ENCODE measurements around the gene ALDH16A1. TPM values are rescaled to one million over a fixed set of nuclear protein-coding genes. Genes with fewer than 3 reads are reported as not detected.
A peak's percentile ranks its signal among the peaks of the same experiment; 100 is the strongest.

Gene ALDH16A1
- total and polyA plus RNA-seq, 4 experiments from 2014 or later, result 28.4 to 40.1 (median 32.1) TPM

- intact Hi-C loops (cut with micrococcal nuclease), result loop anchor here (2.0 kb wide), 1 partner anchor 19 kb away; no protein-coding TSS in a partner anchor
- Mint-ChIP-seq H3K36me3 (peaks cover 0 to 5% of the 10 kb centered on the region in 2 donors), H3K27ac (peak overlapping the region in 1 of 7 donors; percentile 46), H3K4me1 (peaks cover 33 to 87% (median 57%) of the 10 kb centered on the region in 4 donors), H3K27me3 (peaks cover 65 to 74% of the 10 kb centered on the region in 2 donors), H3K4me3 (peak overlapping the region in 7 of 8 donors; percentile 35 to 68 (median 58)), H3K9me3 (peaks cover 0 to 2% (median 0%) of the 10 kb centered on the region in 8 donors)
- POLR2A ChIA-PET (ENCODE audit: partially characterized antibody), result interaction anchor here (1.0 to 1.8 kb wide), 2 partner anchors 14 to 18 kb away, joined by 3 read pairs; no protein-coding TSS in a partner anchor
- H3K9me3 ChIP-seq (ENCODE audit: control insufficient read depth in 1 of 2, low read length in 2 of 2), result no peaks in the 10 kb centered on the region
- CTCF ChIA-PET (ENCODE audit: partially characterized antibody), result interaction anchor here (1.5 to 1.8 kb wide), 2 partner anchors 18 to 22 kb away, joined by 3 to 4 read pairs; no protein-coding TSS in a partner anchor
- no peaks in the 10 kb centered on the region for H3K36me3 ChIP-seq (ENCODE audit: insufficient read depth, low read length)
- no peak overlapping the region for H3K27ac ChIP-seq (ENCODE audit: low read depth, low read length)
- H3K4me3 ChIP-seq (ENCODE audit: low read length in 2 of 2), result peak overlapping the region in 1 of 2 donors; percentile 34
- H3K27me3 ChIP-seq (ENCODE audit: insufficient read depth, low read length), result peaks cover 70% of the 10 kb centered on the region
- DNase-seq, result peak in 2 of 5 donors; percentile 23 to 40
- peaks cover 43% of the 10 kb centered on the region for H3K4me1 ChIP-seq (ENCODE audit: insufficient read depth, low read length)
Observed at GRCh38 chr19:49427855-49428546, 25.0 kb upstream of the ALDH16A1 start.

DNA sequence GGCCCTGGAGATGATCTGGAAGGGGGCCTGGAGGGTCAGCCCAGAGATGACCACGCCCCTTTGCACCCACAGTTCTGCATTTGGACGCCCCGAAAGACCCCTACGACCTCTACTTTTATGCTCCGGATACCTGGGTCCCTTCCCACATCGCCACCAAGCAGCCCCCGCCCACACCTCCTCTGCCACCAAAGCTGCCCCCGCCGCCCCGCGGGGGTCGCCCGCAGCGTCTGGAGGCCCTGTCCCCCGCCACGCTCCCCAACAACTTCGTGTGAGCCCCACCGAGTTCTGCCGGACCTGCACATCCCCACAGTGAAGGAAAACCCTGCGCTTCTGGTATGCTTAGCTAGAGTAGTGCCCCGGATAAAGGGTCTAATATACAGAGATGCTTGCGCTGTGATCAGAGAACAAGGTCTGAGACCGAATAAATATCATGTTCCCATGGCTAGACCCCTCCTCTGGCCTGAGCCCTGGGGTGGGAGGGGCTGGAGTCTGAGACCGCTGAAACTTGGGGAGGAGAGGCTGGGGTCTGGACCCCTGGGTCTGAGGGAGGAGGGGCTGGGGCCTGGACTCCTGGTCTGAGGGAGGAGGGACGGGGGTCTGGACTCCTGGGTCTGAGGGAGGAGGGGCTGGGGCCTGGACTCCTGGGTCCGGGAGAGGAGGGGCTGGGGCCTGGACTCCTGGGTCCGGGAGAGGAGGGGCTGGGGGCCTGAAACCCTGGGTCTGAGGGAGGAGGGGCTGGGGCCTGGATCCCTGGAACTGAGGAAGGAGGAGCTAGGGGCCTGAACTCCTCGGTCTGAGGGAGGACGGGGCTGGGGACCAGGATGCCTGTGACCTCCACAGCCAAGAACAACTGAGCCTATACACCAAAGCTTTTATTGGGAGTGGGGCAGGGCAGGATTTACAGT is 24.2 kb upstream of the ALDH16A1 start:
- Mint-ChIP-seq H3K9me3 (peaks cover 0 to 2% (median 0%) of the 10 kb centered on the region in 8 donors), H3K4me3 (peak overlapping the region in 6 of 8 donors; percentile 22 to 77 (median 60)), H3K27ac (peak overlapping the region in 1 of 7 donors; percentile 46), H3K4me1 (peaks cover 31 to 86% (median 55%) of the 10 kb centered on the region in 4 donors), H3K27me3 (peaks cover 64 to 76% of the 10 kb centered on the region in 2 donors), H3K36me3 (peaks cover 2 to 8% of the 10 kb centered on the region in 2 donors)
- Histone ChIP-seq H3K4me1 (ENCODE audit: insufficient read depth, low read length) (peaks cover 42% of the 10 kb centered on the region), H3K36me3 (ENCODE audit: insufficient read depth, low read length) (no peaks in the 10 kb centered on the region), H3K27me3 (ENCODE audit: insufficient read depth, low read length) (peaks cover 69% of the 10 kb centered on the region), H3K27ac (ENCODE audit: low read depth, low read length) (no peak overlapping the region), H3K9me3 (ENCODE audit: control insufficient read depth in 1 of 2, low read length in 2 of 2) (no peaks in the 10 kb centered on the region), H3K4me3 (ENCODE audit: low read length in 2 of 2) (no peak overlapping the region)
- DNase-seq, result peak in 1 of 5 donors; percentile 18
- intact Hi-C loops (cut with micrococcal nuclease), result loop anchor here (2.0 kb wide), 1 partner anchor 20 kb away; no protein-coding TSS in a partner anchor
- POLR2A ChIA-PET (ENCODE audit: partially characterized antibody), result interaction anchor here (1.0 kb wide), 1 partner anchor 13 kb away, joined by 3 read pairs; no protein-coding TSS in a partner anchor
- CTCF ChIA-PET (ENCODE audit: partially characterized antibody), result interaction anchor here (1.4 to 1.8 kb wide), 3 partner anchors 17 to 22 kb away, joined by 3 to 5 read pairs (median 4); no protein-coding TSS in a partner anchor

GRCh38 chr19:49430172-49430677 is 22.8 kb upstream of the ALDH16A1 start:
- POLR2A ChIA-PET (ENCODE audit: partially characterized antibody), result no interaction called here
- intact Hi-C loops (cut with micrococcal nuclease), result no loop called here
- H3K27me3 ChIP-seq (ENCODE audit: insufficient read depth, low read length), result peaks cover 68% of the 10 kb centered on the region
- Mint-ChIP-seq H3K27ac (peak overlapping the region in 1 of 7 donors; percentile 46), H3K4me1 (peaks cover 26 to 77% (median 46%) of the 10 kb centered on the region in 4 donors), H3K27me3 (peaks cover 65 to 72% of the 10 kb centered on the region in 2 donors), H3K36me3 (peaks cover 2 to 8% of the 10 kb centered on the region in 2 donors), H3K9me3 (peaks cover 0 to 2% (median 0%) of the 10 kb centered on the region in 8 donors), H3K4me3 (no peak overlapping the region)
- H3K36me3 ChIP-seq (ENCODE audit: insufficient read depth, low read length), result no peaks in the 10 kb centered on the region
- no peak overlapping the region for H3K27ac ChIP-seq (ENCODE audit: low read depth, low read length)
- H3K4me1 ChIP-seq (ENCODE audit: insufficient read depth, low read length), result peaks cover 37% of the 10 kb centered on the region
- CTCF ChIA-PET (ENCODE audit: partially characterized antibody), result interaction anchor here (1.1 to 1.4 kb wide), 2 partner anchors 10 to 18 kb away, joined by 3 to 5 read pairs; no protein-coding TSS in a partner anchor
- H3K4me3 ChIP-seq (ENCODE audit: low read length in 2 of 2), result no peak overlapping the region
- H3K9me3 ChIP-seq (ENCODE audit: control insufficient read depth in 1 of 2, low read length in 2 of 2), result no peaks in the 10 kb centered on the region
- peak in 1 of 5 donors; percentile 2 for DNase-seq

GRCh38 chr19:49430678-49431329 is 22.2 kb upstream of the ALDH16A1 start:
- Mint-ChIP-seq H3K27me3 (peaks cover 65 to 71% of the 10 kb centered on the region in 2 donors), H3K36me3 (peaks cover 2 to 8% of the 10 kb centered on the region in 2 donors), H3K9me3 (peaks cover 0 to 2% (median 0%) of the 10 kb centered on the region in 8 donors), H3K4me3 (peak overlapping the region in 1 of 8 donors; percentile 26), H3K27ac (peak overlapping the region in 2 of 7 donors; percentile 46 to 63), H3K4me1 (peaks cover 25 to 77% (median 44%) of the 10 kb centered on the region in 4 donors)
- Histone ChIP-seq H3K36me3 (ENCODE audit: insufficient read depth, low read length) (no peaks in the 10 kb centered on the region), H3K4me3 (ENCODE audit: low read length in 2 of 2) (no peak overlapping the region), H3K9me3 (ENCODE audit: control insufficient read depth in 1 of 2, low read length in 2 of 2) (no peaks in the 10 kb centered on the region), H3K27ac (ENCODE audit: low read depth, low read length) (no peak overlapping the region), H3K27me3 (ENCODE audit: insufficient read depth, low read length) (peaks cover 62% of the 10 kb centered on the region), H3K4me1 (ENCODE audit: insufficient read depth, low read length) (peaks cover 37% of the 10 kb centered on the region)
- intact Hi-C loops (cut with micrococcal nuclease), result no loop called here
- ChIA-PET POLR2A (ENCODE audit: partially characterized antibody) (no interaction called here), CTCF (ENCODE audit: partially characterized antibody) (interaction anchor here (1.4 kb wide), 1 partner anchor 39 kb away, joined by 4 read pairs; no protein-coding TSS in a partner anchor)
- peak in 1 of 5 donors; percentile 21 for DNase-seq

DNA sequence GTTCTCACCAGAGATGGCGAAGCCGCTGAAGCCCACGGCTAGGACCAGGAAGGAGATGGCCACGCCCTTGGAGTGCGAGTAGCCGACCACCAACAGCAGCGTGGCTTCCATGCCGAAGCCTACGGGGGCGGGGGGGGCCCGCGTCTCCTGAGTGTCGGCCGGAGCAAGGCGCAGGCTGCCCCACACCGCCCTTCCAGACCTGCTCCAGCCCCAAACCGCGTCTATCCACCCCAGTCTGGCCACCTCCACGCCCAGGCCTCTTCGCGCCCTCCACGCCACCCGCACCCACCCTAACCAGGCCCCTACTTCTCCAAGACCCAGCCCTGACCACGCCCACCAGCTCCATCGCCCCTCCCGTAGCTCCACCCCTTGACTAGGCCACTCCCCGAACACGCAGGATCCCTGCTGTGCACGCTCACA is 21.7 kb upstream of the ALDH16A1 start:
- Mint-ChIP-seq H3K27ac (peak overlapping the region in 1 of 7 donors; percentile 55), H3K9me3 (peaks cover 0 to 5% (median 0%) of the 10 kb centered on the region in 8 donors), H3K27me3 (peaks cover 66 to 71% of the 10 kb centered on the region in 2 donors), H3K4me3 (no peak overlapping the region), H3K36me3 (peaks cover 2 to 8% of the 10 kb centered on the region in 2 donors), H3K4me1 (peaks cover 22 to 77% (median 45%) of the 10 kb centered on the region in 4 donors)
- no peaks in the 10 kb centered on the region for H3K36me3 ChIP-seq (ENCODE audit: insufficient read depth, low read length)
- CTCF ChIA-PET (ENCODE audit: partially characterized antibody), result interaction anchor here (1.4 kb wide), 1 partner anchor 40 kb away, joined by 4 read pairs; no protein-coding TSS in a partner anchor
- DNase-seq, result no peak
- POLR2A ChIA-PET (ENCODE audit: partially characterized antibody), result no interaction called here
- intact Hi-C loops (cut with micrococcal nuclease), result no loop called here
- H3K27me3 ChIP-seq (ENCODE audit: insufficient read depth, low read length), result peaks cover 57% of the 10 kb centered on the region
- no peaks in the 10 kb centered on the region for H3K9me3 ChIP-seq (ENCODE audit: control insufficient read depth in 1 of 2, low read length in 2 of 2)
- H3K27ac ChIP-seq (ENCODE audit: low read depth, low read length), result no peak overlapping the region
- H3K4me3 ChIP-seq (ENCODE audit: low read length in 2 of 2), result no peak overlapping the region
- peaks cover 38% of the 10 kb centered on the region for H3K4me1 ChIP-seq (ENCODE audit: insufficient read depth, low read length)

Data from CD4-positive, alpha-beta memory T cell (primary cell).